Keratinocyte (primary cell): ENCODE data around the gene KRT8.

ENCODE experiments used
- CTCF ChIP-seq, 3 experiments: IDR thresholded peaks in 1 of 3; conservative IDR thresholded peaks in 1 of 3; optimal IDR thresholded peaks in 1 of 3; 2 replicates in 2 of 3; 3 replicates in 1 of 3; pipeline versions ENCODE3 to v1.5.1; 2011; ENCODE audit warnings: low read length in 3 of 3, mild to moderate bottlenecking in 3 of 3, moderate library complexity in 2 of 3, control low read depth in 1 of 3, inconsistent platforms in 1 of 3; ENCODE audit not compliant: insufficient read depth in 2 of 3; ENCODE audit errors: extremely low read depth in 1 of 3
- EZH2 ChIP-seq: IDR thresholded peaks from one replicate; pipeline ENCODE4 v1.6.1; 2012; ENCODE audit warnings: inconsistent platforms, mild to moderate bottlenecking, low read length, moderate library complexity

GRCh38 chr12:52857500-52857899 is 47.4 kb downstream of the KRT8 start:
- TF ChIP-seq CTCF (optimal IDR thresholded peaks at IDR 0.05 in 1 of 3, IDR thresholded peaks at IDR 0.05 in 1 of 3, conservative IDR thresholded peaks at IDR 0.05 in 1 of 3; ENCODE audit: extremely low read depth in 1 of 3, insufficient read depth in 2 of 3, low read length in 3 of 3) (no peak), EZH2 (no peak)
